Midbrain (tissue), 1 donor: ENCODE measurements around the gene COQ8A.

Source experiments
- DNase-seq: peaks from one replicate; lab custom pipeline; 2025; lab: John Stamatoyannopoulos, UW

Gene COQ8A

GRCh38 chr1:226973371-226973897 lies 33.3 kb downstream of the COQ8A start:
- DNase-seq, result no peak

- DNase-seq, result no peak
Measured at GRCh38 chr1:226973898-226974543, 33.9 kb downstream of the COQ8A start.

- DNase-seq, result no peak
Measured at GRCh38 chr1:226974544-226975258, 34.6 kb downstream of the COQ8A start.

GRCh38 chr1:226975259-226976250 lies 35.5 kb downstream of the COQ8A start:
- peak; percentile 88 for DNase-seq

GRCh38 chr1:226976276-226976977 lies 36.3 kb downstream of the COQ8A start:
- DNase-seq, result no peak

- DNase-seq, result no peak
Measured at GRCh38 chr1:226976978-226977642, 37.0 kb downstream of the COQ8A start.

GRCh38 chr1:226977643-226978431 lies 37.7 kb downstream of the COQ8A start:
- DNase-seq, result no peak

GRCh38 chr1:226978432-226979114 lies 38.5 kb downstream of the COQ8A start:
- no peak for DNase-seq

- DNase-seq, result no peak
Measured at GRCh38 chr1:226979115-226979516, 39.0 kb downstream of the COQ8A start.

GRCh38 chr1:226979517-226980121 lies 39.5 kb downstream of the COQ8A start:
- DNase-seq, result peak; percentile 41

- DNase-seq, result no peak
Measured at GRCh38 chr1:226980122-226980560, 40.0 kb downstream of the COQ8A start.

GRCh38 chr1:226980565-226981385 lies 40.7 kb downstream of the COQ8A start:
- no peak for DNase-seq

- DNase-seq, result no peak
Measured at GRCh38 chr1:226981386-226981817, 41.3 kb downstream of the COQ8A start.

GRCh38 chr1:226981838-226982237 lies 41.7 kb downstream of the COQ8A start:
- no peak for DNase-seq

GRCh38 chr1:226982451-226983177 lies 42.5 kb downstream of the COQ8A start:
- no peak for DNase-seq

GRCh38 chr1:226983247-226983991 lies 43.3 kb downstream of the COQ8A start:
- no peak for DNase-seq

- no peak for DNase-seq
Measured at GRCh38 chr1:226983992-226984364, 43.9 kb downstream of the COQ8A start.
